Loucy (cell line): Measurements from ENCODE around the gene MAPKAP1.
A peak's percentile ranks its signal among the peaks of the same experiment; 100 is the strongest.

Experiments
- H2AFZ ChIP-seq: fragments of 200-600 bp; sonication (generic); 2 replicates; pipeline ENCODE4 v1.6.0; 2016; ENCODE audit warnings: antibody characterized with exemption, mild to moderate bottlenecking, low read length, moderate library complexity
- H3F3A ChIP-seq: fragments of 200-600 bp; 2 replicates; pipeline ENCODE4 v1.6.0; 2016; ENCODE audit warnings: antibody characterized with exemption, low read depth, mild to moderate bottlenecking
- H3K27me3 ChIP-seq: fragments of 200-600 bp; sonication (generic); 2 replicates; pipeline ENCODE4 v1.6.1; 2014; ENCODE audit warnings: low read length, mild to moderate bottlenecking; ENCODE audit not compliant: insufficient read depth, poor library complexity, severe bottlenecking
- H3K36me3 ChIP-seq: fragments of 200-600 bp; sonication (generic); 2 replicates; pipeline ENCODE4 v1.6.1; 2016; ENCODE audit warnings: low read length; ENCODE audit not compliant: insufficient read depth
- H3K4me1 ChIP-seq: fragments of 200-600 bp; sonication (generic); 2 replicates; pipeline ENCODE4 v1.5.1; 2014; ENCODE audit warnings: low read length, mild to moderate bottlenecking; ENCODE audit not compliant: insufficient read depth, poor library complexity, severe bottlenecking
- H3K4me2 ChIP-seq: fragments of 200-600 bp; sonication (generic); 2 replicates; pipeline ENCODE4 v1.6.0; 2014; ENCODE audit warnings: antibody characterized with exemption, low read length, low read depth, mild to moderate bottlenecking; ENCODE audit not compliant: poor library complexity, severe bottlenecking
- H3K4me3 ChIP-seq: fragments of 200-600 bp; sonication (generic); 2 replicates; pipeline ENCODE4 v1.5.1; 2014; ENCODE audit warnings: low read length, mild to moderate bottlenecking, mixed read lengths; ENCODE audit not compliant: poor library complexity, severe bottlenecking
- H3K79me2 ChIP-seq: fragments of 200-600 bp; sonication (generic); 2 replicates; pipeline ENCODE4 v1.6.1; 2014; ENCODE audit warnings: low read length; ENCODE audit not compliant: insufficient read depth
- H3K9ac ChIP-seq: fragments of 200-600 bp; sonication (generic); 2 replicates; pipeline ENCODE4 v1.6.0; 2014; ENCODE audit warnings: mild to moderate bottlenecking, low read depth, low read length, moderate library complexity; ENCODE audit not compliant: poor library complexity, severe bottlenecking
- H3K9me2 ChIP-seq: fragments of 200-600 bp; sonication (generic); replicated peaks from 2 replicates; pipeline ENCODE4 v1.6.1; 2016; ENCODE audit warnings: low read depth, low read length, mixed read lengths
- H3K9me3 ChIP-seq: fragments of 200-600 bp; sonication (generic); 2 replicates; pipeline ENCODE4 v1.6.1; 2014; ENCODE audit warnings: mild to moderate bottlenecking, antibody characterized with exemption, low read length, low read depth; ENCODE audit not compliant: insufficient read depth
- H4K20me1 ChIP-seq: fragments of 200-600 bp; sonication (generic); 2 replicates; pipeline ENCODE4 v1.6.0; 2014; ENCODE audit warnings: antibody characterized with exemption, low read length, mild to moderate bottlenecking; ENCODE audit not compliant: insufficient read depth, poor library complexity, severe bottlenecking
- EZH2phosphoT487 ChIP-seq: fragments of 200-600 bp; IDR thresholded peaks from 2 replicates; pipeline ENCODE4 v1.6.1; 2018; ENCODE audit warnings: antibody characterized with exemption, mild to moderate bottlenecking, moderate library complexity, borderline replicate concordance
- TF ChIP-seq, protein P1 (sequence below): fragments of 200-600 bp; sonication (generic); conservative IDR thresholded peaks from 2 replicates; pipeline ENCODE4 v1.5.1; 2014; ENCODE audit warnings: mild to moderate bottlenecking, antibody characterized with exemption, low read length

Gene MAPKAP1

DNA sequence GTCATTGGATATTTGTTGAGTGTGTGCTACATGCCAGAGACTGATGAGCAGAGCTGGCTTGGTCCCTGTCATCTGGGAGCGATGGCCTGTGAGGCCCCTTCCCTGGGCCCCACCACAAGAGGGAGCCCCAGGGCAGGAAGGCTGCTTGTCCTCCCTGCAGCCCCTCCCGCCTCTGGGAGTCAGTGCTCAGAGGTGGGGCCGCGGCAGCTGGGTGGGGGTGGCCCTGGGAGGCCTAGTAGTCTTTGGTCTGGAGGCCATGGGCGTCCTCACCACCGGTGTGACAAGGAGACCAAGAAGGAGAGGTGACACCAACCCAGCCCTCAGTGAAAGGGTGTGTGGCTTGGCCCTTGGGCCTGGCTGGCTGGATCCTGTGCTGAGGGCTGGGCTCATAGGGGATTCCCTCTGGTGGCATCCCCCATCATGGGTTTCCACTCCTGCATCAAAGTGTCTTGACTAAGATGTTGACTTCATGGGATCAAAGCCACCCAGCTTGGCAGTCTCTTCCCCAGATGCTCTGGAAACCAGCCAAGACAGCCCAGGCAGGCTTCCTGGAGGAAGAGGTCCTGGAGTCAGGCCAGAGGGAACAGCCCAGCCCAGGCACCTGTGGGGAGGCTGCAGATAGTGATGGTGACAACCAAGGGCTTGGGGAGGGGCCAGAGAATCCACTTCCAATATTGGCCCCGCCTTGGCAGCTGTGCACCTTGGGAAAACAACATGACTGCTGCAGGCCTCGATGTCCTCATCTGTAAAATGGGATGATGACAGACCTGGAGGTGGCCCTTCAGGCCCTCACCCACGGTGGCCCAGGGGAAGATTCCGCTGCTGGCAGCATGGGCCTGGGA is 278.7 kb downstream of the MAPKAP1 start:
- H3K27me3 ChIP-seq: no peaks in the 10 kb centered on the region
- no peaks in the 10 kb centered on the region for H3K9me2 ChIP-seq
- TF ChIP-seq, protein P1, sequence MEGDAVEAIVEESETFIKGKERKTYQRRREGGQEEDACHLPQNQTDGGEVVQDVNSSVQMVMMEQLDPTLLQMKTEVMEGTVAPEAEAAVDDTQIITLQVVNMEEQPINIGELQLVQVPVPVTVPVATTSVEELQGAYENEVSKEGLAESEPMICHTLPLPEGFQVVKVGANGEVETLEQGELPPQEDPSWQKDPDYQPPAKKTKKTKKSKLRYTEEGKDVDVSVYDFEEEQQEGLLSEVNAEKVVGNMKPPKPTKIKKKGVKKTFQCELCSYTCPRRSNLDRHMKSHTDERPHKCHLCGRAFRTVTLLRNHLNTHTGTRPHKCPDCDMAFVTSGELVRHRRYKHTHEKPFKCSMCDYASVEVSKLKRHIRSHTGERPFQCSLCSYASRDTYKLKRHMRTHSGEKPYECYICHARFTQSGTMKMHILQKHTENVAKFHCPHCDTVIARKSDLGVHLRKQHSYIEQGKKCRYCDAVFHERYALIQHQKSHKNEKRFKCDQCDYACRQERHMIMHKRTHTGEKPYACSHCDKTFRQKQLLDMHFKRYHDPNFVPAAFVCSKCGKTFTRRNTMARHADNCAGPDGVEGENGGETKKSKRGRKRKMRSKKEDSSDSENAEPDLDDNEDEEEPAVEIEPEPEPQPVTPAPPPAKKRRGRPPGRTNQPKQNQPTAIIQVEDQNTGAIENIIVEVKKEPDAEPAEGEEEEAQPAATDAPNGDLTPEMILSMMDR: peak; percentile 70
- no peak for TF ChIP-seq EZH2phosphoT487
- no peaks in the 10 kb centered on the region for H3K4me1 ChIP-seq
- no peak overlapping the region for H3K4me3 ChIP-seq
- no peaks in the 10 kb centered on the region for H3K36me3 ChIP-seq
- no peaks in the 10 kb centered on the region for H3K79me2 ChIP-seq
- H3K9me3 ChIP-seq: no peaks in the 10 kb centered on the region
- H2AFZ ChIP-seq: no peak overlapping the region
- no peaks in the 10 kb centered on the region for H4K20me1 ChIP-seq
- no peaks in the 10 kb centered on the region for H3F3A ChIP-seq
- H3K4me2 ChIP-seq: no peak overlapping the region
- no peak overlapping the region for H3K9ac ChIP-seq

DNA sequence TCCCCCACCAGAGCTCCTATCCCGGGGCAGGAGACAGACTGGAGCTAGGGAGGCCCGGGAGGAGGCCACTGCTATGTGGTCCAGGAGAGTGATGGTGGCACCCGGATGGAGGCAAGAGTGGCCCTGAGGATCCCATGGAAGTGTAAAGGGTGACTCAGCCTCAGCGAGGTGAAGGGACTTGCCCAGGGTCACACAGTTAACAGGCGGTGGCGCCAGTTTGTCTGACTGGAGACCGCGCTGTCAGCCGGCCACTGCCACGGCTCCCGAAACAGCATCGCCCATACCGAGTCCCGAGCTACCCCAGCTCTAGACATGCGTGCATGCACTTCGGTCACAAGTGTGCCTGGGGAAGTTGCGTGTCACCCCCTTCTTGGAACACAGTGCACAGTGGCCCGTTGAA is 279.5 kb downstream of the MAPKAP1 start:
- Histone ChIP-seq H2AFZ (no peak overlapping the region), H4K20me1 (no peaks in the 10 kb centered on the region)

DNA sequence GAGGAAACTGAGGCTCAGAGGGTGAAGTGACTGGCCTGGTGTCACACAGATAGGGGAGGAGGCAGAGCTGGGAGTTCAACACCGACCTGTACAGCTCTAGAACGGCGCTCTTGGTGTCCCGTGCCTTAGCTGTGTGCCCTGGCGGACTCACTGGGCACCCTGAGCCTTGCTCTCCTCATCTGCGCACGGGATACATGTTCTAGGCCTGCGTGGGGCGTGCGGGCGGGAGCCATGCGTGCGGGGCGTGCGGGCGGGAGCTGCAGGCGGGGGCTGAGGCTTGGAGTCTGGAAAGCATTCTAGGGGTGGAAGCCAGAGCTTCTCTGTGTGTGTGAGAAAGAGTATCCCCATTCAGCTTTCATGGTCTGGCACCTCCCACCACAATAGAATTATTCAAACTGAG is 280.1 kb downstream of the MAPKAP1 start:
- Histone ChIP-seq H3K4me3 (no peak overlapping the region), H3K9ac (no peak overlapping the region), H3K36me3 (no peaks in the 10 kb centered on the region), H4K20me1 (no peaks in the 10 kb centered on the region), H3K4me2 (no peak overlapping the region), H3K27me3 (no peaks in the 10 kb centered on the region), H3K9me2 (no peaks in the 10 kb centered on the region), H3K4me1 (no peaks in the 10 kb centered on the region), H2AFZ (no peak overlapping the region), H3F3A (no peaks in the 10 kb centered on the region), H3K79me2 (no peaks in the 10 kb centered on the region), H3K9me3 (no peaks in the 10 kb centered on the region)
- TF ChIP-seq EZH2phosphoT487: no peak
- TF ChIP-seq, protein P1: no peak

More for the DNA sequence above, 279.5 kb downstream of the MAPKAP1 start:
- H3K9me3 ChIP-seq: no peaks in the 10 kb centered on the region
- H3K4me2 ChIP-seq: no peak overlapping the region
- no peaks in the 10 kb centered on the region for H3K4me1 ChIP-seq
- no peaks in the 10 kb centered on the region for H3F3A ChIP-seq
- H3K9me2 ChIP-seq: no peaks in the 10 kb centered on the region
- H3K79me2 ChIP-seq: no peaks in the 10 kb centered on the region
- no peak for TF ChIP-seq EZH2phosphoT487
- TF ChIP-seq, protein P1: no peak
- H3K27me3 ChIP-seq: no peaks in the 10 kb centered on the region
- no peak overlapping the region for H3K4me3 ChIP-seq
- no peaks in the 10 kb centered on the region for H3K36me3 ChIP-seq
- no peak overlapping the region for H3K9ac ChIP-seq
